ENCODE results near the gene ALMS1. TPM values are rescaled to one million over a fixed set of nuclear protein-coding genes. Genes with fewer than 3 reads are reported as not detected.
"Not testable (repeated sequence)": the region's sequence is repeated elsewhere in the genome, so short reads cannot be mapped to it uniquely, and the experiment has no call there.

Gene ALMS1, protein sequence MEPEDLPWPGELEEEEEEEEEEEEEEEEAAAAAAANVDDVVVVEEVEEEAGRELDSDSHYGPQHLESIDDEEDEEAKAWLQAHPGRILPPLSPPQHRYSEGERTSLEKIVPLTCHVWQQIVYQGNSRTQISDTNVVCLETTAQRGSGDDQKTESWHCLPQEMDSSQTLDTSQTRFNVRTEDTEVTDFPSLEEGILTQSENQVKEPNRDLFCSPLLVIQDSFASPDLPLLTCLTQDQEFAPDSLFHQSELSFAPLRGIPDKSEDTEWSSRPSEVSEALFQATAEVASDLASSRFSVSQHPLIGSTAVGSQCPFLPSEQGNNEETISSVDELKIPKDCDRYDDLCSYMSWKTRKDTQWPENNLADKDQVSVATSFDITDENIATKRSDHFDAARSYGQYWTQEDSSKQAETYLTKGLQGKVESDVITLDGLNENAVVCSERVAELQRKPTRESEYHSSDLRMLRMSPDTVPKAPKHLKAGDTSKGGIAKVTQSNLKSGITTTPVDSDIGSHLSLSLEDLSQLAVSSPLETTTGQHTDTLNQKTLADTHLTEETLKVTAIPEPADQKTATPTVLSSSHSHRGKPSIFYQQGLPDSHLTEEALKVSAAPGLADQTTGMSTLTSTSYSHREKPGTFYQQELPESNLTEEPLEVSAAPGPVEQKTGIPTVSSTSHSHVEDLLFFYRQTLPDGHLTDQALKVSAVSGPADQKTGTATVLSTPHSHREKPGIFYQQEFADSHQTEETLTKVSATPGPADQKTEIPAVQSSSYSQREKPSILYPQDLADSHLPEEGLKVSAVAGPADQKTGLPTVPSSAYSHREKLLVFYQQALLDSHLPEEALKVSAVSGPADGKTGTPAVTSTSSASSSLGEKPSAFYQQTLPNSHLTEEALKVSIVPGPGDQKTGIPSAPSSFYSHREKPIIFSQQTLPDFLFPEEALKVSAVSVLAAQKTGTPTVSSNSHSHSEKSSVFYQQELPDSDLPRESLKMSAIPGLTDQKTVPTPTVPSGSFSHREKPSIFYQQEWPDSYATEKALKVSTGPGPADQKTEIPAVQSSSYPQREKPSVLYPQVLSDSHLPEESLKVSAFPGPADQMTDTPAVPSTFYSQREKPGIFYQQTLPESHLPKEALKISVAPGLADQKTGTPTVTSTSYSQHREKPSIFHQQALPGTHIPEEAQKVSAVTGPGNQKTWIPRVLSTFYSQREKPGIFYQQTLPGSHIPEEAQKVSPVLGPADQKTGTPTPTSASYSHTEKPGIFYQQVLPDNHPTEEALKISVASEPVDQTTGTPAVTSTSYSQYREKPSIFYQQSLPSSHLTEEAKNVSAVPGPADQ (N-terminal part only)
- total RNA-seq (2014; rRNA removed; shearing (Covaris generic)), result 19.3 and 23.2 TPM in 2 replicates

DNA sequence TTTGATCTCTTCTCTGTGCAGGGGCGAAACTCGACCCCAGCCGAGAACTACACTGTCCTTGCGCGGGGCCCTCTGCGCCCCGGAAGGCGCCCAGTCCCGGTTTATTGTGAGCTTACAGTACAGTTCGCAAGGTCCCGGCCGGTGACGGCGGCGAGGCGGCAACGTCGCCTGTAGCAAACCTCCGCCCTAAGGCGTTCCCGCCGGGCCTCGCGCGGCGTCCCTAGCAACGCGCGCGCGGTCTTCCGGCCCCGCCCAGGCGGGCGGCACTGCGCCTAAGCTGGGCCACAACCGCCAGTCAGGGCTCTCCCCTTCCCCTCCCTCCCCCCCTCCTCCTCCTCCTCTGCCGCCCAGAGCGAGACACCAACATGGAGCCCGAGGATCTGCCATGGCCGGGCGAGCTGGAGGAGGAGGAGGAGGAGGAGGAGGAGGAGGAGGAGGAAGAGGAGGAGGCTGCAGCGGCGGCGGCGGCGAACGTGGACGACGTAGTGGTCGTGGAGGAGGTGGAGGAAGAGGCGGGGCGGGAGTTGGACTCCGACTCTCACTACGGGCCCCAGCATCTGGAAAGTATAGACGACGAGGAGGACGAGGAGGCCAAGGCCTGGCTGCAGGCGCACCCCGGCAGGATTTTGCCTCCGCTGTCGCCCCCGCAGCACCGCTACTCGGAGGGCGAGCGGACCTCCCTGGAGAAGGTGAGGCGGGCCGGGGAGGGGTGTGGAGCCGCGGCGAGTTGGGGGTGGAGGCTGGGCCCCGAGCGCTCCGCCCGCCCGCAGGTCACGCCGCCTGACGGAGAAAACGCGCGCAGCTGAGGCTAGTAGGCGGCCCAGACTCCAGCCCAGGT, at the start of gene ALMS1:
Gene ALMS1 (plus strand): TSS at position 333 of the 838 bp plus-strand sequence. CDS start 33 bp downstream, at position 366.
- DNase-seq (ENCODE audit: low spot score), result peak; percentile 90

DNA sequence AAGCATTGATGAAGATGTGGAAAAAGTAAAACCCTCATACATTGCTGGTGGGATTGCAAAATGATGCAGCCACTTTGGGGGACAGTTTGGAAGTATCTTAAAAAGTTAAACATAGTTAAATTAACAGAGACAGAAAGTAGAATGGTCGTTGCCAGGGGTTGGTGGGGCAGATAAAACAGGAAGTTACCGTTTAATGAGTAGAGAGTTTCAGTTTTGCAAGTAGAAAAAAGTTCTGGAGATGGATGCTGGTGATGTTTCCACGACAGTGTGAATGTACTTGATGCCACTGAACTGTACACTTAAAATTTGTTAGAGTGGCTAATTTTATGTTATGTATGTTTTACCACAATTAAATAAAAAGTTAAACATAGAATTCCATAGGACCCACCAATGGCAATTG, 47.8 kb upstream of the ALMS1 start:
- DNase-seq (ENCODE audit: low spot score), result no peak

DNA sequence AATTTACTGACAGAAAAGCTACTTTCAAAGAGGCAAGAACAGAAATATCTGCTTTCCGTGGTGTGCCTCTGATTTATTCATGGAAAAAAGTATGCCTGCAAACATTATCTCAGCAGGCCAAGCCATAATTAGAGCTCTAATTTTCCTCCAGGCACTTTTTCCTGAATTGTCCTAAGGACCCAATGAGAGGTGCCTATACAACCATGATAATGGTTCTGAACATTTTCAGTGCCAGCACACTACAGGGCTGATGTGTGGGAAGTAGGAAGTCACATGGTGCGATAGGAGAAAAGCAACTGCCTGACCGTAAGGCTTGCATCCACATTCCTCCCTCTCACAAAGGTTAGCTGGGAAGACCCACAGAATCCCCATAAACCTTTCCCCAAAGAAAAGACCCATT, 46.4 kb upstream of the ALMS1 start:
- no peak for DNase-seq (ENCODE audit: low spot score)

DNA sequence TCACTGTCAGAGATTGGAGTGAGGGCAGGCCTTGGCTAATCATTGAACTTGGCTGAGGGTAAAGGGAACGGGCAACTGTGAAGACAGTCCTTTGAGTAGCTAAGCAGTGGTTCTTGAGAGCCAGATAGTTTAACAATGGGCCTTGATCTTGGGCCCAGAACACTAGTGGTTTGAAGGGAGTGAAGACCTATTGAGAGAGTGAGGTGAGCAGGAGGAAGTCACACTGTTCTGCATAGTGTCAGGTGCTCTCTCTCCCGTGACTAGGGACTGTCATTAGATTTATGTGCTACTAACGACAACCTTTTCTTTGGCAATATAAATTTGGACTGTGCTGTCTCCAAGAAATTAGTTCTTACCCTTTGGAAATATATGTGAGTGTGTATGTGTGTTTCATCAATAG, 44.6 kb upstream of the ALMS1 start:
- DNase-seq (ENCODE audit: low spot score), result no peak

DNA sequence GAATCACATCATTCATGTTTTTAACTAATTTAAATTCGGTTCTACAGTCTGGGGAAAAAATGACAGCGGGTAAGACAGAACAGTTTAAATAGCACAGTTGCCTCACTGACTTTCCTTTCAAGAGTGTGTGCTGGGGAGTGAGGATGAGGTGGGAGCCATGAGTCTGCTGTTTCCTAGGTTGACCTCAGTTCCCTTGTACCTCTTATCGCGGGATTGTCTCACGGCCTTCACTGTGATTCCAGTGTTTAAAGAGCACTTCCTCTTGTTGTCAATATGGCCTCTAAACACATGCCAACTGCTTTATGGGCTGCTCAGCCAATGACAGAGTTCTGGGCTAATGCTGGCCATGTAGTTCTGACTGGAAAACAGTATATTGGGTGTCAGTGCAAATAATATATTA, 41.6 kb upstream of the ALMS1 start:
- no peak for DNase-seq (ENCODE audit: low spot score)

DNA sequence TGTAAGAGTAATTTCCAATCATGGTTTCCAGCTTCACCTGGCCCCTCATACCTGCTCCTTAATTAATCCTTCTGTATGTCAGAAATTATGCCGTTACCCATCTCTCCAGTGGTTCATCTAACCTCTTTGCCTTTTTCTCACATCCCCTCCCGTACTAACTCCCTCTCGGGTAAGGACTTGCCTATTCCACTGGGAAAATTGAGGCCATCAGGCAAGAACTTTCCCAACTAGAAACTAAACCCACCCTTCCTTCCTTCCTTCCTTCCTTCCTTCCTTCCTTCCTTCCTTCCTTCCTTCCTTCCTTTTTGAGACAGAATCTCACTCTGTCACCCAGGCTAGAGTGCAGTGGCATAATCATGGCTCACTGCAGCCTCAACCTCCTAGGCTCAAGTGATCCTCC, 40.9 kb upstream of the ALMS1 start:
- DNase-seq (ENCODE audit: low spot score), result not testable (repeated sequence)

DNA sequence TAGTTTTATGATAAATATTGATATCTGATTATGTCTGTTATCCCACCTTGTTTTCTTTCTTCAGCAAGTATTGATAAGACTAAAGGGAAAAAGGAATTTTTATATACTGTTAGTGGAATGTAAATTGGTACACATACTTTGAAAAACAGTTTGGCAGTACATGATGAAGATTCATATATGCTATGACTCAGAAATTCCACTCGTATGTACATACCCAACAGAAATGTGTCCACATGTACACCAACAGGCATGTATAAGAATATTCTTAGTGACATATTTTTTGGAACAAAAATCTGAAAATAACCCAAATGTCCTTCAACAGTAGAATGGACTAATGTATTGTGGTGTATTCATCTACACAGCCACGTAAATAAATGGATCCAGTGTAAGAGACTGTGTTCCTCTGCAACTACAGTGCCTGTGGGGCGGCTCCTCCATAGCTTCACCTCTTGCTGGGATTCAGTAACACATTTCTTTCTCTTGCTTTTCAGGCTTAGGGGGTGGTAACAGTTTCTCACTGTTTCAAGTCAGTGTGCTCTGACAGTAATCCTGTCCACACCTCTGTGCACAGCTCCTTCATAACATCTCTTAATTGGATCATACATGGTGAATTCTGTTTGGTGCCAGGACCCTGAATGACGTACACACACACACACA, 35.5 kb upstream of the ALMS1 start:
- no peak for DNase-seq (ENCODE audit: low spot score)

DNA sequence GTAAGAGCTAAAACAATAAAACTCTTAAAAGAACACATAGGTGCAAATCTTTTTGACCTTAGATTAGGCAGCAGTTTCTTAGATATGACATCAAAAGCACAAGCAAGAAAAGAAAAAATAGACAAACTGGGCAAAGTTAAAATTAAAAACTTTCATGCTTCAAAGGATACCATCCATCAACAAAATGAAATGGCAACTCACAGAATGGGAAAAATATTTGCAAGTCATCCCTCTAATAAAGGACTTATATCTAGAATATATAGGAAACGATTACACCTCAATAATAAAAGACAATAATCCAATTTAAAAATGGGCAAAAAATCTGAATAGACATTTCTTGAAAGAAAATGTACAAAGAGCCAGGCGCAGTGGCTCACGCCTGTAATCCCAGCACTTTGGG, 29.5 kb upstream of the ALMS1 start:
- DNase-seq (ENCODE audit: low spot score), result no peak

DNA sequence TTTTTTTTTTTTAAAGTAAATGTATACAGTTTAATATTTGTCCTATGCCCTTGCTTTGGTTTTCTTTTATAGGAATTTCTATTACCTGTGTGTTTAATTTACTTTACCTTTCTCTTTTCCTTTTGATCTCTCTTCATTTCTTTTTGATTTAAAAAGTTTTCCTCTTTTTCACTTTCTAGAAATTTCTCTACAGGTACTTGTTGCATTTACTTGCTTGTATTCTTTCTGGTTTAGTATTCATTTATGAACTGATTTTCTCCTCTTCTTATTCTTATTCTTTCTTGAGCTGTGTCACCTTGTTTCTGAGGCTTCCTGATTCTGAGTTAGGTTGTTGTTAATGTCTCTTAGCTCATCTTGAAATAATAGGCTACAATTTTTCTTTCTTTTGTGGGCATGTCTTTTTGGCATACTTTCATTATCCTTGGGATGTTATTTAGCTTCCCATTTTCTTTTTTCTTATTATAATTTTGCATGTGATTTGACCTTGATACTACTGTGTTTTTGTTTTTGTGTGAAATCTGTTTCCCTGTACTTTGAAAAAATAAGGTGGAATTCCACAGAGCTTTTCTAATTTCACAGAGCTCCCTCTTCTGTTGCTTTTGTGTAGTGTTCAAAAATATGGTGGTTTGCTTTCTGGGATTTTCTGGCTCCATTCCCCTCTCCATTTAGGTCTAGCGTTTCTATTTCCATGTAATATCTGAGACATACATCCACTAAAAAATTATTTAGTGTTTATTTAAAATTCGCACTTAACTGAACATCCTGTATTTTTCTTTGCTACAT, 25.5 kb upstream of the ALMS1 start:
- DNase-seq (ENCODE audit: low spot score), result peak; percentile 6

DNA sequence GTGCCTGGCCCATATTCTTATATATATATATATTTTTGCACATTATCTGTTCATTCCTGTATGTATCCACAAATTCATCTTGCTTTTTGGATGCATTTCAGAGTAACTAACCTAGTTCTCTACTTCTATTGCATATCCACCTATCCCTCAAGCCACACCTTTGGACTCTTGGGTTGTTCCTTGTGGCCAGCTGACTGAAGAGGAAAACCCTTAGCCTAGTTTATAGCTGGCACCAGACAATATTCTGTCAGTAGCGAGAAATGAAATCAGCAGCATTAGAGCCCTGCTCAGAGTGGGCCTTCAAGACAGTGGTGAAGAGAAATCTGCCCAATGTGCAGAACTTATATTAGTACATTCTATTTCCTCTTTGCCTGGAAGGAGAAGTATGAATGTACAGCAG, 19.6 kb upstream of the ALMS1 start:
- DNase-seq (ENCODE audit: low spot score), result no peak

DNA sequence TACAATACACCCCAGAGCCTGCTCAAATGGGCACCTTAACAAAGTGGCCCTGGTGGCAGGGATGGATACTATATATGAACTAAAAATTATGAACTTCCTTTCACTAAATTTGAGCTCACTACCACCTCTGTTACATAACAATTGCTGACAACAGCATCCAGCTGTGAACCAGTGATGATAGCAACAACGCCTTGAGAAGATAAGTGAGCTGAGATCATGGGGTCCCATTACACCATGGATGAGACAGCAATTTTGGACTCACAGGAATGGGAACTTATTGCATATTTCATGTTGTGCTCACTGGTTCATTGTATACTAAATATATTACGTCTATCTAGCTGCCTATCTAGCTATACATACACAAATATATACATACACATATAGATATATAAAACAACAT, 16.9 kb upstream of the ALMS1 start:
- DNase-seq (ENCODE audit: low spot score), result no peak

DNA sequence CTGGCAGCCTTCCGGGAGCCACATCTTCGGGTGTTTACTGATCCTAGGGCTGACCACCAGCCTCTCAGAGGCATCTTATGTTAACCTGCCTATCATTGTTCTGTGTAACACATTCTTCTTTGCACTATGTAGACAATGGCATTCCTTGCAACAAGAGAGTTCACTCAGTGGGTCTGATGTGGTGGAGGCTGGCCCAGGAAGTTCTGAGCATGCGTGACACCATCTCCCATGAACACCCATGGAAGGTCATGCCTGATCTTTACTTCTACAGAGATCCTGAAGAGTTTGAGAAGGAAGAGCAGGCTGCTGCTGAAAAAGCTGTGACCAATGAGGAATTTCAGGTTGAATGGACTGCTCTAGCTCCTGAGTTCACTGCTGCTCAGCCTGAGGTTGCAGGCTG, 15.3 kb upstream of the ALMS1 start:
- DNase-seq (ENCODE audit: low spot score), result no peak

DNA sequence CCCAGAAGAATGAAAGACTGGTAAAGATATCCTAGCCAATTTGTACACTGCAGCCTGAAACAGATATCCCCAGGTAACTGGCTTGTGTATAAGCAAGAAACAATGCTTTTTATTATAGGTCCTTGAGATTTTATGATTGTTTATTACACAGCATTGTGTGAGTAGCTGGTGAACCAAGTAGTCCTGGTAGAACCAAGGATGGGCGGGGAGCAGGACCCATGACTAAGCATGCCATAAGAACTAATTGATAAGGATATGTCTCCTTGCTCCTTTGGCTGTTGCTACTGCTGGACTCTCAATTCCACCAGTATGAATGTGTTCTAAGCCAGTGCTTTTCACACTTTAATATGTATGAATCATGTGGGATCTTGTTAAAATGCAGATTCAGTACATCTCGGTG, 12.3 kb upstream of the ALMS1 start:
- DNase-seq (ENCODE audit: low spot score), result no peak

DNA sequence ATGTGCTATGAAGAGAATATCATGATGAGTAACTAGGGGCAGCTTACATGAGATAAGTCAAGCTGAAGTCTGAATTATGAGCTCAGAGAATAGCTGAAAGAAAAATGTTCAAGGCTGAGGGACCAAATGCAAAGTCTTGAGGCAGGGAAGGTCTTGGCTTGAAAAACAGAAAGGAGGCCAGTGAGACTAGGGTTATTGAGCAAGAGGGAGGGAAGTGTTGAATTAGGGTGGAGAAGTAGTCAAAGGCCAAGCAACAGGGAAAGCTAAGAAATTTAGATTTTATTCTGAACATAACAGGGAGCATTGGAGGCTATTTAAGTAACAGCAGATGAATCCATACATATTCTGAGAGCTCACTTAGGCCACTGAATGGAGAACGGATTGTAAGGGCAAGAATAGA, 11.4 kb upstream of the ALMS1 start:
- no peak for DNase-seq (ENCODE audit: low spot score)

DNA sequence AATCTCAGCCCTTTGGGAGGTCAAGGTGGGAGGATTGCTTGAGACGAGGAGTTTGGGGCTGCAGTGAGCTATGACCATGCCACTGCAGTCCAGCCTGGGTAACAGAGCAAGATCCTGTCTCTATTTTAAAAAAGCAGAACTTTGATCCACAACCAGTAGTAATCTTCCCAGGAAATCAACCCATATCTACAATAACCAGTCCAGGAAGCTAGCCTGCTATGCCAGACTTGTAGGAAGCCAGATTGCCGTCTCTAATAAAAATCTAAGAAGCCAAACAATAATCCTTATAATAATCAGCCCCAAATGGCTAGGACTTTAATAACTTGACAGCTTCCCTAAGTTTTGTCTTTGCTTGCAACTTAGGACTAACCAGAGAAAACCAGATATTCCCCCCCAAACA, 9.0 kb upstream of the ALMS1 start:
- no peak for DNase-seq (ENCODE audit: low spot score)

DNA sequence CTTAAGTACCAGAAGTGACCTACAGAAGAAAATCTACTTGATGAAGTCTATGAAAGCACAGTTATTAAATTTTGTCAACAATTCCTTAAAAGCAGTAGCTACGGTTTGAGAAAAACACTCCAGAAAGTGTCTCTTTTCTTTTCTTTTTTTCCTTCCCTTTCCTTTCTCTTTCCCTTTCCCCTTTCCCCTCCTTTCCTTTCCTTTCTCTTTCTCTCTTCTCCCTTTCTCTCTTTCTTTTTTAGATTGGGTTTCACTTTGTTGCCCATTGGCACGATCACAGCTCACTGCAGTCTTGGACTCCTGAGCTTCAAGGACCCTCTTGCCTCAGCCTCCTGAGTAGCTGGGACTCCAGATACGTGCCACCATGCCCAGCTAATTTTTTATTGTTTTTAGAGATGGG, 2.6 kb upstream of the ALMS1 start:
- DNase-seq (ENCODE audit: low spot score), result no peak

DNA sequence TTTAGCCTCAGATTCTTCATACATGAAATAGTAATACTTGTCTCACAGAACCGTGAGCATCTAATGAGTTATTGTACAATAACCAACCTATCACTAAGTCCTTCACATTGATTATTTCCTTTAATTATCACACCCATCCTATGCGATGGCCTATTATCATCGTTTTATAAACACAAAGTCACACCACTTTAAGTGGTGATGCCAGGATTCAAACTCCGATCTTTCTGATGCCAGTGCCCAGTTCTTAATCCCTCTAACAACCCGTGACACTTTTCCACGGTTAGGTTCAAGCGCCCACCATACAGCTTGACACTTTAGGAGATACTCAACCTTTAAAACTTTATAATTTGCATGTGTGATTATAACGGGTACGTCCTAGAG, 523 bp upstream of the ALMS1 start:
- DNase-seq (ENCODE audit: low spot score), result no peak

DNA sequence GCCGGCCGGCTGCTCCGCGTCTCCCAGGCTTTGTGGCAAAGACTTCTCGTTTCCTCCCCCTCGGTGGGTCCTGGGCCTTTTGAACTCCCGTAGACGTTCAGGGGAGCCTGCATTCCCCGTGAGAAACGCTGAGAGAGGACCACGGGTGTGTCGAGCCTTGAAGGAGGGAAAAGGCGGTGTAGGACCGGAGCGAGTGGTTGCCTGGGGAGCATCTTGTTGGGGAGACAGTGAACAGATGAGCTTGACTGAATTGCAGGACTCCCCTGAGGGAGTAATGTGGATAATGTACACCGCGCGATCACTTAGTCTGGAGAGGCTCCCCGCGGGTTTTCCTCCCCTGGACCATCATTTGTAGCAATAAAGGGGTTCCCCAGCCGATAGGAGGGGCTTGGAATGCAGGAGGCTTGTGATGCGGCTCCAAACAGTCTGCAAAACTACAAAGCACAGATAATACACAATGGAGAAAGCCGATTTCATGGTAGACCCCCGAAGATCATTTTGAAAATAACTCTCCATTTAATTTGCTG, 769 bp downstream of the ALMS1 start:
- no peak for DNase-seq (ENCODE audit: low spot score)

DNA sequence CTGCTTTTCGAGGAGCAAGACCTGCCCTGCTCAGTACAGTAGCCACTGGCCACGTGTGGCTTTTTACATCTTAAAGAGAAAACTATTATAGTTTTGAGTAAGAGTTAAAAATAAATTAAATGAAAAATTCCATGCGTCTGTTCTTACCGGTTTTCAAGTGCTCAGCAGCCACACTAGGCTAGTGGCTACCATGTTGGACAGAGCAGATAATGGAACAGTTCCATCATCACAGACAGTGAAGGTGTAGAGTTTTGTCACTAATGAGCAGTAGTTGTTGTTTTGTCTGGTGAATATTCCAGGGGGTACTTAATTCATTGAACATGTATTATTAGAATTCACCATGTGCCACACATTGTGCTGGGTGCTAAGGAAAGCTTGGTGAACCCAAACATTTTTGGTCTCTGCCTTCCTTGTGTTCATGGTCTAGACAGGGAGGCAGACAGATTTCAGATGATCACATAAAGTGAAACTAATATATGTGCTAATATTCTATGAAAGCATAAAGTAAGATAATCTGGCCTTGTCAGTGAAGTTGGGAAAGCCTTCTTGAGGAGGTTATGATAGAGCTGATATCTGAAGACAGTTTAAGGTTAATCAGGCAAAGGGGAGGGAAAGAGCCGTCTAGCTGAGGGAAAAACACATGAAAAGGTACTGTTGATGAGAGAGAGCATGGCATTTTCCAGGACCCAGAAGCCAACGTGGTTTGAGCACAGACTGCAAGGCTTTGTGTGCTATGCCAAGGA, 1.4 kb downstream of the ALMS1 start:
- no peak for DNase-seq (ENCODE audit: low spot score)
